HuH-7.5 (cell line): ENCODE results near the gene ZNF853.
A peak's percentile ranks its signal among the peaks of the same experiment; 100 is the strongest.

ENCODE experiments used
- DNase-seq: peaks from one replicate; pipeline ENCODE4 v3.0.0; 2011; ENCODE audit warnings: low spot score

ZNF853 gene

GRCh38 chr7:6636741-6637543 lies 21.5 kb downstream of the ZNF853 start, which contains the start of gene ZNF316:
TSS of gene ZNF316 (plus strand) at chr7:6637318. CDS start at chr7:6642410, 5,092 bp downstream.
- peak; percentile 93 for DNase-seq

DNA sequence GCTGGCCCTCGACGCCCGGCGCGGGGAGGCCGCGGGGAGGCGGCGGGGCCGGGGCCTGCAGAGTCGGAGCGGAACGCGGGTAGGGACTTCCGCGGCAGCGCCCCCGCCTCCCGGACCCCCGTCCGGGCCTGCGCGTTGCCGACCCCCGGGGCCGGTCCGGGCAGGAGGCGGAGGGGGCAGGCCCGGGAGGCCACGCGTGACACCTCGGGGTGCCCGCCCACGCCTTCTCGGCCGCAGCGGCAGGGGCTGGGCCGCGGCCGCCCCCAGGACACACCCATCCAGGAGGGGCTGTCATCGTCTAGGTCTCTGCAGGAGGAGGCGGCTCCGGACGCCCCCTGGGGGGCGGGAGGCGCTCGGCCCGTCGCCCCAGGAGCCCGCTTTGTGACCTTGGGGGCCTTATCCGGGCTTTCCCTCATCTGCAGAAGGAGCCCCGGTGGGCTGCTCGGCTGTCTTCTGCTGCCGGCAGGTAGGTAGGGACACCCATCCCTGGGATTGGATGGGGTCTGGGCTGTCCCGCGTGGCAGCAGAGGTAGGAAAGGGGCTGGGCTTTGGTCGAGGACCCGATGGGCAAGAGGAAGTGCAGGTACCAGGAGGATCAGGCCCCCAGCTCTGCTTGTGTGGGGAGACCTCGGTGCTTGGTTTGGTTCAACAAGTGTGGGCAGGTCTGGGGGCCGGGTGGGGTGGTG lies 22.3 kb downstream of the ZNF853 start:
- DNase-seq = peak; percentile 95

DNA sequence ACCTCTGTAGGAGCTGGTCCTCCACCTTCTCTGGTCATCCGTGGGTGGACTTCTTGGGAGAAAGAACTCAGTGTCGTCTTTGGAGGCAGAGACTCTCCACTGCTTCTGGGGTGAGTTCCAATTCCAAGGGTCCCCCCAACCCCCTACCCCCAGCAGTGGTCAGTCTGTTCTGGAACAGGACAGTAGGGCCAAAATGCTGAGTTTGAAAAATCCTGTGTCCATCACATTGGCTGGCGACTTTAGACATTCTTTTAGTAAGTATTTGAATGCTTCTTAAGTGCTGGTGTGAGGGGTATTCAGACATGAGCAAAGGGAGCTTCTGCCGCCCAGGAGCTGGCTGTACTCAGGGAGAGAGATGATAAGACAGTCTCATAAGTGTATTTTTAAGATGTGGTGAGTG lies 23.6 kb downstream of the ZNF853 start:
- no peak for DNase-seq

DNA sequence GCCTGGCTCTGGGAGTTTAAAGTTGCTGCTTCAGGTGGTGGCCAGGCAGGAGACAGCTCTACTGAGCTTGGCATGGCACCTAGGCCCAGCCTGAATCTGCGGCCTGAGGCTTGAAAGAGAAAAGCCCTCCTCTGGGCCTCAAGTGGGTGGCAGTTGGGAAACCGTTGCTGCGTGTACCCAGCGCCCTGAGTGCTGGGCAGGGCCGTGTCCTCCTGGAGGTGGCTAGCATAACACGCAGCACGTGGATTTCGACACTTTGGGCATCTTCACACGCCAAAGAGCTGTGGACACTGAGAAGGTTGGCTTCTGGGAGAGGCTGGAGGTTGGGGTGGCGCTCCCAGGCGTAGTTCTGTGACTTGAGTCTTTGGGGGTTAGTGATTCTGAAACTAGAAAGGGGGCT lies 24.2 kb downstream of the ZNF853 start:
- no peak for DNase-seq

- no peak for DNase-seq
Observed at GRCh38 chr7:6640246-6640721, 24.9 kb downstream of the ZNF853 start.

DNA sequence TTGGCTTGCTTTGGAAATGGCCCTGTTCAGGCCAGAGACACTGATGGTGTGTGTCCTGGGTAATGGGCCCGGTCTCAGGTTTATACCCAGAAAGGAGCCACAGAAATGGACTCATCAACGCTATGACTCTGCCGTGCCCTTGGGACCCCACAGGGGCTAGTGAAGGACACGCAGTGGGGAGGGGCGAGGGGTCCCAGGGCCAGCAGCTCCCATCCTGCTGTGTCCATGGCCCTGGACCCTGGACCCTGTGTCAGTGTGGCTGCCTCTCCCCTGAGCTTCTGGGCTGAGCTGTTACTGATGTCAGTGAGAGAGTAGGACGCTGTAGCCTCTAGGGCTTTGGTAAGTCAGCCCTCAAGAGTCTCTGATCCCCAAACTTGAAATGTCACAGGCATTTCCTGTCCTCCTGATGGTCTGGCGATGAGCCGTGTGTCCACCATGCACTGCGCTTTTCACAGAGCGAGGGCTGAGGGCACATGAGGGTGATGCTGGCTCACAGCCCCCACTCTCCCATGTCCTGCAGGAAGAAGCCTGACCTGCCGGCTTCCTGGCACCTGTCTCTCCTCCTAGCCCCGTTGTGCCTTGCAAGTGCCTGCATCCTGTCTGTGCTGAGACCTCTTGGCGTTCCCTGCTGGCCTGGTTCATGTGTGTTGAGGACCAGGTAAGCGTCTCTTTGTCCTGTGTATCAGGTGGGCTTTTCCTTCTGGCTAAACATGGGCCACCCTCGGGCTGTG lies 26.1 kb downstream of the ZNF853 start:
- no peak for DNase-seq

DNA sequence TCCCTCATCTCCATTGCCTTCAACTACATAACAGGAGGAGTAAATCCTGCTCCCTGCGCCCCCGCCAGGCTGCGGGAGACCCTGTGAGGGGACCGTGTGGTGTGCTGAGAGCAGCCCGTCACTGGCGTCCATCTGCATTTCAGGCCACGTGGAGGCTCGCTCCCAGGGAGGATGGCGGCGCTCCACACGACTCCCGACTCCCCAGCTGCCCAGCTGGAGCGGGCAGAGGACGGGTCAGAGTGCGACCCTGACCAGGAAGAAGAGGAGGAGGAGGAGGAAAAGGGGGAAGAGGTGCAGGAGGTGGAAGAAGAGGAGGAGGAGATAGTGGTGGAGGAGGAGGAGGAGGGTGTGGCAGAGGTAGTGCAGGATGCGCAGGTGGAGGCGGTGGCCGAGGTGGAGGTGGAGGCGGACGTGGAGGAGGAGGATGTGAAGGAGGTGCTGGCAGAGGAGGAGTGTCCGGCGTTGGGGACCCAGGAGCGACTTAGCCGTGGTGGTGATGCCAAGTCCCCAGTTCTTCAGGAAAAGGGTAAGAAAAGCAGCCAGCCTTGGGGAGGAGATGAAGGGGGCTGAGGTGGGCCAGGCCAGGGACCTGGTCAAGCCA lies 26.9 kb downstream of the ZNF853 start:
- no peak for DNase-seq

DNA sequence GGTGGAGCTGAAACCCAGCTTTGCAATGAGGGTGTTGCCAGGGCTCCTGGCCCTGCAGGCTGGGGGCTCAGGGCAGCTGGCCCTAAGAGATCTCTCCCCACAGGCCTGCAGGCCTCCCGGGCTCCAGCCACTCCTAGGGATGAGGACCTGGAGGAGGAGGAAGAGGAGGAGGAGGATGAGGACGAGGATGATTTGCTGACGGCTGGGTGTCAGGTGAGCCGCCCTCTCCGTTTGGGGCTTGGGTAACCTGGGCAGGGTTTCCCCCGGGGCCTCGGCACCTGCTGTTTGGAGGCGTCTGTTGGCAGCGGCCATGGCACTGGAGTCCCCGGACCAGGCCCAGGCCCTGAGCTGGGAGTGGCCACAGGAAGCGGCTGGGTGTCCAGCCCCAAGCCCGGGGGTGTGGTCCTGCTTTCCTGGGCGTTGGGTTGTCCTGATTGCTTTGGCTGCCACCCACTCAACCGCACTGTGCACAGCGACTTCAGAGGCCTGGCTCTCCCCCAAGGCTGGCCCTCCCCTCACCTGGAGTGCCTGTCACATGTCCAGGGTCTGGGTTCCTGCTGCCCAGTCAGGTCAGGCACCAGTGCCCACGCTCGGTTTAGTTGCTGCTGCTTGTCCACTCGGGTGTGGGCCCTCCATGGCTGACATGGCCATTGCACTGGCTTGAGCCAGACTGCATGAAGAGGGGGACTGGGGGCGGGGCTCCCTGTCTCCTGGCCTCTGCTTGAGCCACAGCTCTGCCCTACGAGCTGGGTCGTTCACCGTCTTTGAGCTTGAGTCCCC lies 27.6 kb downstream of the ZNF853 start:
- no peak for DNase-seq

DNA sequence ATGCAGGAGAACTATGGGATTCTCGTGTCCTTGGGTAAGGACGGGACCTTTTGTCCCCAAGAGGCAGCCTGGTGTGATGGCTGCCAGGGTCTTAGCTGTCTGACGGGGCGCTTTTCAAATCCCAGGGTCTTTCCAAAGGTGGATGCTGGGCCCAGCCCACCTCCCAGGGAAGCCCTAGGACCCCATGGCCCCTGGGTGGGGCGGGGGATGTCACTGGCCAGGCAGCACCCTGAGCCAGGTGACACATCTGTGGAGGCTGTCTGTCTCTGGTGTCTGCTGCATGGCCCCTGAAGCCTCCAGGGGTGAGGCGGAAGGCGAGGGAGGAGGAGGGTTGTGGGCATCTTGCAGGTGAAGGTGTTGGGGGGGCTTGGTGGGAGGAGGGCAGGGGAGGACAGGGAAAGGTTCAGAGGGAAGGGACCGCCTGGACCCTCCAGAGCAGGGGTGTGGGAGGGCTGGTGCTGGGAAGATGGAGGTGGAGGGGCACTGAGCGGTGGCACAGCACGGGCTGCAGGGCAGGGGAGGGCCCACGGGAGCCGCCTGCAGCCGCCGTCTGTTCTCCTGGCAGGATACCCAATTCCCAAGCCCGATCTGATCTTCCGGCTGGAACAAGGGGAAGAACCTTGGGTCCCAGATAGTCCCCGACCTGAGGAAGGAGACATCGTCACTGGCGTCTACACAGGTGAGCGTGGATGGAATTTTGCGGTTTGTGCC lies 28.7 kb downstream of the ZNF853 start:
- DNase-seq = no peak

- DNase-seq = no peak
Observed at GRCh38 chr7:6644728-6645127, 29.3 kb downstream of the ZNF853 start.

DNA sequence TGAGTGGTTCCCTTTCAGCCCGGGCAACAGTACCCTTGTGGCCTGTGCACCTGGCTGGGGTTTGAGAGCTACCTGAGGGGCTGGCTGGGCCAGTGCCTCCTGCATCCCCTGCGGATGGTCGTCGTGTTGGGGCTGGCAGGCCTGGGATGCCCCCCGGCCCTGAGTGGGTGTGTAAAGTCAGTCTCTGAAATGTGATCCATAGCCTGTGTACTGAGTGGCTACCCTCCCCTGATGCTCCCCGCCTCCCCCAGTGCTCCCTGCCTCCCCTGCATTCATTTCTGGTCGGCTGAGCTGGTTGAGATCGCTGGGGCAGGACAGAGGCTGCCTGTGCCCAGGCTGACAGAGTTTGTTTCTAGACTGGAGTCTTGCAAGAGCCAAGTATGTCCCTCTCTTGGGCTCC lies 31.1 kb downstream of the ZNF853 start:
- DNase-seq = no peak

DNA sequence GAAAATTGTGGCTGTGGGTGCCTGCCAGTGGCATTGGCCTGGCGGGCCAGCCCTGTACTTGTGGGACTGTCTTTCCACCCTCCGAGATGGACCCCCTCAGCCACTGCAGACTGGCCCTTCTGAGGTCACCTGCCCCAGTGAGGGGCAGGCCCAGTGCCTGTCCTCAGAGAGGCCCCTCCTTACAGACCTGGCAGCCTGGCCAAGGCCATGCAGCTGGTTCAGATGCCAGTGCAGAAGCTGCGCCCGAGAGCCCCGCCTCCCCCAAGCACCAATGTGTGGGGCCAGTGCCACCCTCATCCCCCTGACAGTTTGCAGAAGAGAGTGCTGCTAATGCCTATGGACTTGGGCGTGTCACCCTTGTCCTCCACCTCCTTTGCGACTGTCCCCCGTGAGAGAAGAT lies 31.7 kb downstream of the ZNF853 start:
- DNase-seq = no peak

DNA sequence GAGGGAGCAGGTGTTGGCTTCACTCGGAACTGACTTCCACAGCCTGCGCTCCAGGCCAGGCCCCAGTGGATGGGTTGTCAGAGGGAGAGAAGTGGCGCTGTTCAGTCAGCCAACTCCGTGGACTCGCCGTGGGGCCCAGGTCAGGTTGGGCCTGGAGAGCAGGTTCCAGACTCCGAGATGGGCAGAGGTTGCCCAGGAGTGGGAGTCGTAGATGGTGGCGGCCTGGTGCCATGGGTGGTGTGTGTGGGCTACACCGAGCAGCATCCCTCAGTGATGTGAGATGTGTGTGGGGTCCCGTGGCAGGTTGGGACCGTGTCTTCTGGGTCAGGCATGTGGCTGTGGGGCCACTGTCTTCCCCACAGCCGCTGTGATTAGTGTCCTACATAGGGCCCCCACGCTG lies 32.1 kb downstream of the ZNF853 start:
- no peak for DNase-seq

DNA sequence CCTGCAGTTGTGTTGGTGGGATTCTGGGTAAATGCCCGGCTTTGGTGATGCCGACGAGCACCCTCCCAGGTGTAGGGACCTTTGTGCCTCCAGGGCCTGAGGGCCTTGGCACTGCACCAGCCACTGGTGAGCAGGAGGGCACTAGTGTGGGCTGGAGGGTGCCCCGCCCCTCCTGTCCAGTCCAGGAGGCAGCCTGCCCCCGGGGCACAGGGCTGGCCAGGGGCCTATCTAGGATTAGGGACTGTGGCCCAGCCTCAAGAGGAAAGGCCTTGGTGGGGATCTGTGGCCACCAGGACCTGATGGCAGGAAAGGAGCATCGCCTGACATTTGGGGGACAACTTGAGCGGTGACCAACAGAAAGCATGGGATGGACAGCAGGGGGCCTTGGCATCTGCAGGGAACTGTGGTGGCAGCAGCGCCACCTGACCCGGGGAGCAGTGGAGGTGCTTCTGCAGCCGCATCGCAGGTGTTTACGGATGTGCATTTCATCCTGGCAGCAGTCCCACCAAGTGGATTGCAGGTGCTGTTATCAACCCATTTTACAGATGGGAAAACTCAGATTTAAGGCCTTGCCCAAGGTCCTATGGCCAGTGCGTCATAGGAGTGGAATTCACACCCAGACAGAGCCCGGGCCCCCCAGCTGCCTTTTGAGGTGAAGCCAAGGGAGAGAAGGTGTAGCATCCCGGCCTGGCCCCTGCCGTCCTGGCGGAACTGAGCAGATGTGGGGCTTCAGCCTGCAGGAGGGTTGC lies 32.8 kb downstream of the ZNF853 start:
- DNase-seq = no peak

DNA sequence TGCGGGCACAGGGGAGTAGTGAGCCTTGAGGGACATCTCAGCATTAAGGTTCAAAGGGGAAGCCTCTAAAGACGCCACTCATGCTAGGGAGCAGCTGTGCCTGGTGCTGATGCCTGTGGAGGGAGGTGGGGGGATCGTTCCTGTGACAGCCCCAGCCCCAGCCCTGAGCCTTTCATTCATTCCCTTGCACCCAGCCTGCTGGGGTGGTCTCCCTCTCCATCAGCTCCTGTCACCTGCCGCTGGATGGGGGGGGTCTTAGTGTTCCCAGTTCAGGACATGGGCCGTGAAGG lies 33.4 kb downstream of the ZNF853 start:
- no peak for DNase-seq

DNA sequence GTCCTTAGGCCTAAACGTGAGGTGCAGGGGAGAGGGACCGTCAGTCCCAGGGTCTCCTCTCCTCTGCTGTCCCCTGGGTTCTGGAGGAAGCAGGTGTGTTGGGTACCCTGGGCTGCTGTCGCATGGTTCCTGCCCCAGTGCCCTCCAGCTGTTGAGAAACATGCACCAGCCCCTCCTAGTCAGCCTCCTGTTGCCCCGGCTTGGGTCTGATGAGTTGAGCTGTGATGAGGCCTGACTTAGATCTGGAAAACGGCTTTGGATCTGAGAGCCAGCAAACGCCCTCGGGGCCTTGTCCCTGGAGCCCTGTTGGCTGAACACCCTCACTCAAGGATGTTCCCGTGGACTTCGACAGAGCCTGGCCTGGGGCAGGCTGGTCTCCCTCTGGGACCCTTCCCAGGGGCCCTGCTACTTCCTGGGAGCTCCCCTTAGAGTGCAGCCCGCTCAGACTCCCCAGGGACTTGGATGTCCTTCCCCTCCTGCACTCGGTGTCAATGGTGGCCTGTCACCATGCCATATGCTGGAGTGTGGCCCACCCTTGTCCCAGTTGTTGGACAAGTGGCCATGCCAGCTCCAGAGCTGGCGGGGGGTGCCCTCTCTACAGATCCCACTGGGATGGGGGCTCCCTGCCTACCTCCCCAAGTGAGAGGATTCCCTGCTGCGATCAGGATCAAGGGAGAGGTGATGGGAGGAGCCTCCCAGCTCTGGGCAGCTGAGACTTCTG lies 34.0 kb downstream of the ZNF853 start:
- DNase-seq = no peak

DNA sequence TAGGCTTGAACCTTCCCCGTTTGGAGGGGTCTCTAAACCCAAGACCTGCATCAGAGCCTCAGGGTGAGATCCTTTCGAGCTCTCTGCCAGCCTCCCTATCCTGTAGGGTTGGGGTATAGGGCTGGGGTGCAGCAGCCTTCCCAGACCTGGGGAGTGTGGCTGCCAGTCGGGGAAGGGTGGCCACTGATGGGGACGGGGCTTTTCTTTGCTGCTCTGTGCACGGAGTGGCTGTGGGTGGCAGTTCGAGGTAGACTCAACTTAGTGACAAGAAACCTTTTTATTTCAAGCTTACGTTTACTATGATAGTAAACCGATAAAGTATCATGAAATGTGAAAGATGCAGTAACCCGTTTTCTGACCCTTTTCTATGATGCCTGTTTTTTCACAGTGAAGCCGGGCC lies 34.7 kb downstream of the ZNF853 start:
- DNase-seq = no peak

DNA sequence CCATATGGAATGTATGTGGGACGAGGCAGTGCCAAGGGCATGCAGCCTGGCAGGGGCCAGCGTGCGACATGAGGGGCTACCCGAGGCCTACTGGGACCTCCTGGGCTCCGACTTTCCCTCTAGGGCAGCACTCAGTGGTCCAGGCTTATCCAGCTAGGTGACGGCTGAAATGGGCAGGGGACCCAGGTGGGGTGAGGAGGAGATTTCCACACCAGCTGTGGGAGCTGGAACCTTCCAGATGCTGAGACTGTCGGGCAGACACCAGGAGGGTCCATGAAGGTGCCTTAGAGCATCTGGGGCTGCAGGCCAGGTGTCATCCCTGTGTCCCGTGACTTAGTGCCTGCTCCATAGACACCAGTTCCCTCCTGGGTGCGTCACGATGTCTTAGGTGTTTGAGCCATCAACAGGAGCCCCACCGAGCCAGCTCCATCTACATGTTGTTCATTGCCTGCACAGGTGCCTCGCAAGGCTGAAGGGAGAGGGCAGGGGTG lies 35.2 kb downstream of the ZNF853 start:
- DNase-seq = no peak

GRCh38 chr7:6651851-6652445 lies 36.5 kb downstream of the ZNF853 start:
- no peak for DNase-seq
